Fibroblast of the aortic adventitia (primary cell): Measurements from ENCODE around the gene LPCAT4. TPM values are rescaled to one million over a fixed set of nuclear protein-coding genes. Genes with fewer than 3 reads are reported as not detected.
"Not testable (repeated sequence)": the region's sequence is repeated elsewhere in the genome, so short reads cannot be mapped to it uniquely, and the experiment has no call there.

ENCODE experiments used
- DNase-seq: peaks from one replicate; pipeline ENCODE4 v3.0.0-alpha.2; 2010; ENCODE audit warnings: low read depth
- H3K4me3 ChIP-seq: 2 replicates; pipeline ENCODE4 v1.5.1; 2011; ENCODE audit warnings: low read depth, mild to moderate bottlenecking, control low read depth, low read length, moderate library complexity
- CTCF ChIP-seq: IDR thresholded peaks from 2 replicates; pipeline ENCODE4 v1.5.1; 2011; ENCODE audit warnings: mild to moderate bottlenecking, low read length, control low read depth, inconsistent platforms; ENCODE audit not compliant: insufficient read depth
- total RNA-seq: library from RNA; depleted of rRNA; stranded (reverse); fragments of >200 nt; gene quantifications from 2 replicates; pipeline ENCODE4 v1.2.3, GENCODE V29; 2012; ENCODE audit warnings: low replicate concordance

Gene LPCAT4
- 12.5 and 19.3 TPM in 2 replicates for total RNA-seq

GRCh38 chr15:34367101-34368081, at the start of gene LPCAT4:
Gene LPCAT4 (minus strand): TSS chr15:34367196. CDS start chr15:34367100, 96 bp downstream.
- DNase-seq, result peak; percentile 82
- peak; percentile 93 for TF ChIP-seq CTCF
- H3K4me3 ChIP-seq, result peak within 1 kb of the TSS; percentile 92

- not testable (repeated sequence) for H3K4me3 ChIP-seq, DNase-seq
Measured at GRCh38 chr15:34409511-34409910, 42.5 kb upstream of the LPCAT4 start.

GRCh38 chr15:34408973-34409372, 42.0 kb upstream of the LPCAT4 start:
- H3K4me3 ChIP-seq, DNase-seq: not testable (repeated sequence)

GRCh38 chr15:34403899-34404298, 36.9 kb upstream of the LPCAT4 start:
- H3K4me3 ChIP-seq, DNase-seq: not testable (repeated sequence)

- not testable (repeated sequence) for H3K4me3 ChIP-seq, DNase-seq
Measured at GRCh38 chr15:34403160-34403598, 36.2 kb upstream of the LPCAT4 start.

GRCh38 chr15:34397637-34398259, 30.8 kb upstream of the LPCAT4 start:
- H3K4me3 ChIP-seq, DNase-seq: not testable (repeated sequence)

GRCh38 chr15:34392981-34393380, 26.0 kb upstream of the LPCAT4 start:
- H3K4me3 ChIP-seq, DNase-seq: not testable (repeated sequence)

GRCh38 chr15:34389594-34390086, 22.6 kb upstream of the LPCAT4 start:
- not testable (repeated sequence) for DNase-seq, H3K4me3 ChIP-seq

GRCh38 chr15:34381829-34382521, 15.0 kb upstream of the LPCAT4 start:
- H3K4me3 ChIP-seq, DNase-seq: not testable (repeated sequence)

GRCh38 chr15:34380491-34380890, 13.5 kb upstream of the LPCAT4 start:
- not testable (repeated sequence) for DNase-seq, H3K4me3 ChIP-seq

GRCh38 chr15:34376856-34377255, 9.9 kb upstream of the LPCAT4 start:
- no peak overlapping the region for H3K4me3 ChIP-seq
- DNase-seq, result no peak
- no peak for TF ChIP-seq CTCF

- not testable (repeated sequence) for DNase-seq, H3K4me3 ChIP-seq
Measured at GRCh38 chr15:34375541-34375940, 8.5 kb upstream of the LPCAT4 start.
